MCF 10A (cell line): ENCODE data around the gene HERPUD1. TPM values are rescaled to one million over a fixed set of nuclear protein-coding genes. Genes with fewer than 3 reads are reported as not detected.
"Not testable (repeated sequence)": the region's sequence is repeated elsewhere in the genome, so short reads cannot be mapped to it uniquely, and the experiment has no call there.

Source experiments
- BruUV-seq: library from RNA; stranded (reverse); fragments of 400-500 nt; replicated peaks from 2 replicates; lab custom pipeline; 2021; lab: Mats Ljungman, UMichigan
- CTCF ChIA-PET: fragments of 300-600 bp; sonication (Branson Sonifier 250); formaldehyde crosslinking; extraction: SDS; loops from one replicate; lab custom pipeline; 2021; ENCODE audit warnings: antibody characterized with exemption, inconsistent platforms; lab: Yijun Ruan, JAX
- POLR2A ChIA-PET: fragments of 300-600, 350-650 bp; sonication (Branson Sonifier 250); formaldehyde crosslinking; extraction: SDS; loops from one replicate; lab custom pipeline; 2020; ENCODE audit warnings: antibody characterized with exemption, inconsistent platforms; lab: Yijun Ruan, JAX
- DNase-seq: peaks from one replicate; pipeline ENCODE4 v3.0.0-alpha.2; 2018; ENCODE audit not compliant: unreplicated experiment
- H3K27ac Mint-ChIP-seq: one replicate; pipeline ENCODE4 v1.8.0; 2022; ENCODE audit warnings: mild to moderate bottlenecking, low read depth, mixed read lengths; ENCODE audit not compliant: unreplicated experiment
- H3K27me3 Mint-ChIP-seq: one replicate; pipeline ENCODE4 v1.8.0; 2022; ENCODE audit warnings: mixed read lengths; ENCODE audit not compliant: insufficient read depth, unreplicated experiment
- H3K36me3 Mint-ChIP-seq: one replicate; pipeline ENCODE4 v1.8.0; 2022; ENCODE audit warnings: mild to moderate bottlenecking, moderate library complexity, mixed read lengths; ENCODE audit not compliant: insufficient read depth, unreplicated experiment
- H3K4me1 Mint-ChIP-seq: one replicate; pipeline ENCODE4 v1.8.0; 2022; ENCODE audit warnings: mixed read lengths; ENCODE audit not compliant: insufficient read depth, unreplicated experiment
- H3K4me3 Mint-ChIP-seq: one replicate; pipeline ENCODE4 v1.8.0; 2022; ENCODE audit warnings: mild to moderate bottlenecking, moderate library complexity, mixed read lengths; ENCODE audit not compliant: unreplicated experiment
- H3K9me3 Mint-ChIP-seq: one replicate; pipeline ENCODE4 v1.8.0; 2022; ENCODE audit warnings: mixed read lengths; ENCODE audit not compliant: unreplicated experiment
- CTCF ChIP-seq: fragments of 200-600 bp; IDR thresholded peaks from one replicate; pipeline ENCODE4 v1.8.0; 2022; ENCODE audit warnings: antibody characterized with exemption, mild to moderate bottlenecking; ENCODE audit not compliant: unreplicated experiment
- intact Hi-C: fragments of 100-400 bp; cut with micrococcal nuclease; formaldehyde crosslinking; loops from 2 replicates; pipeline ENCODE4 v1.14.1; 2022
- total RNA-seq: library from RNA; stranded (reverse); gene quantifications from 2 replicates; pipeline ENCODE4 v1.2.3, GENCODE V29; 2022

Gene HERPUD1
- total RNA-seq, 1 experiment from 2014 or later = 201 TPM

GRCh38 chr16:56988948-56989945 lies 57.3 kb downstream of the HERPUD1 start, which contains the start of gene NLRC5:
TSS of gene NLRC5 (plus strand) at chr16:56989557. CDS start at chr16:57020713, 31,156 bp downstream.
- intact Hi-C loops = no loop called here
- Mint-ChIP-seq H3K4me3 (peak within 1 kb of the TSS; percentile 100), H3K4me1 (peaks cover 30% of the 10 kb centered on the region), H3K9me3 (no peaks in the 10 kb centered on the region), H3K36me3 (peaks cover 6% of the 10 kb centered on the region), H3K27me3 (no peaks in the 10 kb centered on the region), H3K27ac (peak within 1 kb of the TSS; percentile 96)
- no peak for TF ChIP-seq CTCF
- POLR2A ChIA-PET = interaction anchor here (0.6 to 2.0 kb wide), 14 partner anchors 9 to 630 kb away, joined by 3 to 14 read pairs (median 4); partner anchors contain the start of genes HERPUD1, MT1X, PSME3IP1 and RSPRY1
- DNase-seq = peak; percentile 83
- CTCF ChIA-PET = interaction anchor here (0.6 to 1.3 kb wide), 2 partner anchors 70 to 117 kb away, joined by 3 read pairs; no protein-coding TSS in a partner anchor
- BruUV-seq = no TSS peak

GRCh38 chr16:56989988-56990387 lies 58.0 kb downstream of the HERPUD1 start:
- H3K9me3 Mint-ChIP-seq = no peaks in the 10 kb centered on the region
- H3K36me3 Mint-ChIP-seq = no peaks in the 10 kb centered on the region
- DNase-seq = no peak
- ChIA-PET POLR2A (interaction anchor here (0.6 to 2.0 kb wide), 9 partner anchors 10 to 308 kb away, joined by 3 to 14 read pairs (median 5); partner anchors contain the start of genes HERPUD1, MT1X, PSME3IP1 and RSPRY1), CTCF (interaction anchor here (1.3 kb wide), 1 partner anchor 118 kb away, joined by 3 read pairs; no protein-coding TSS in a partner anchor)
- no peak for TF ChIP-seq CTCF
- BruUV-seq = TSS peak; percentile 25
- peak overlapping the region; percentile 100 for H3K4me3 Mint-ChIP-seq
- peak overlapping the region; percentile 96 for H3K27ac Mint-ChIP-seq
- intact Hi-C loops = no loop called here
- peaks cover 23% of the 10 kb centered on the region for H3K4me1 Mint-ChIP-seq
- H3K27me3 Mint-ChIP-seq = no peaks in the 10 kb centered on the region

- POLR2A ChIA-PET = interaction anchor here (0.6 to 1.6 kb wide), 4 partner anchors 9 to 218 kb away, joined by 3 to 7 read pairs (median 6); partner anchors contain the start of genes HERPUD1, PSME3IP1 and RSPRY1
- BruUV-seq = no TSS peak
- CTCF ChIA-PET = no interaction called here
- TF ChIP-seq CTCF = no peak
- Mint-ChIP-seq H3K9me3 (no peaks in the 10 kb centered on the region), H3K27me3 (no peaks in the 10 kb centered on the region), H3K4me3 (peak overlapping the region; percentile 100), H3K4me1 (peaks cover 16% of the 10 kb centered on the region), H3K27ac (no peak overlapping the region), H3K36me3 (no peaks in the 10 kb centered on the region)
- DNase-seq = no peak
- intact Hi-C loops = no loop called here
Observed at GRCh38 chr16:56990407-56991286, 58.7 kb downstream of the HERPUD1 start.

- H3K4me3 Mint-ChIP-seq, DNase-seq, intact Hi-C loops, H3K36me3 Mint-ChIP-seq, CTCF ChIA-PET, H3K27ac Mint-ChIP-seq, BruUV-seq, H3K9me3 Mint-ChIP-seq, H3K27me3 Mint-ChIP-seq: not testable (repeated sequence)
- POLR2A ChIA-PET = interaction anchor here (1.5 kb wide), 1 partner anchor 61 kb away, joined by 4 read pairs; no protein-coding TSS in a partner anchor
- H3K4me1 Mint-ChIP-seq = peaks cover 15% of the 10 kb centered on the region
Observed at GRCh38 chr16:56992431-56992830, 60.5 kb downstream of the HERPUD1 start.
